ENCODE results near the gene CADM2. TPM values are rescaled to one million over a fixed set of nuclear protein-coding genes. Genes with fewer than 3 reads are reported as not detected.

CADM2 gene
- total RNA-seq, 2 donors from 2014 or later: 24.1 to 29.8 TPM

DNA sequence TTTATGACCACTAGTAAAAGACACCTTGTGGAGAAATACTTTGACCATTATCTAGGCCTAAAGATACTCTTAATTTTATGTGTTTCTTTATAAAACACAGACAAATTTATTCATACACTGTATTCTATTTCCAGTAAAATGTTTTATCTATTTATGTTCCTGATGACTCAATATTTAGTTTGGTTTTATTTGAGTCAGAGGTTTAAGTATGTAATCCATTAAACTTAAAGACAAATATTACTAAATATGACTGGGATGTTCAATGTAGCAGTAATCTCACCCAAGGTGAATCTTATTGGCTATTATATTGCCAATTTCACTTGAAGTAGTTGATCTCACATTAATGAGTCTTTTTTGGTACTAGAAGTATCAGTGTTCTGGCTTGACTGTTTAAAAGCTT is 799.7 kb downstream of the CADM2 start:
- no peaks in the 10 kb centered on the region for H3K9me3 Mint-ChIP-seq
- no peaks in the 10 kb centered on the region for H3K27me3 Mint-ChIP-seq (ENCODE audit: insufficient read depth)
- H3K36me3 Mint-ChIP-seq (ENCODE audit: low read depth): no peaks in the 10 kb centered on the region
- no peak overlapping the region for H3K27ac ChIP-seq (ENCODE audit: low read depth, low read length)
- no peak overlapping the region for H3K4me3 Mint-ChIP-seq
- H3K9me3 ChIP-seq (ENCODE audit: control insufficient read depth, low read length): no peaks in the 10 kb centered on the region
- peaks cover 3% of the 10 kb centered on the region for H3K4me1 Mint-ChIP-seq
- no peak overlapping the region for H3K27ac Mint-ChIP-seq
- H3K36me3 ChIP-seq (ENCODE audit: control insufficient read depth, insufficient read depth, low read length): no peaks in the 10 kb centered on the region
- H3K9ac ChIP-seq (ENCODE audit: extremely low read depth, low read length, poor library complexity, severe bottlenecking): no peak overlapping the region
- TF ChIP-seq, protein P1, sequence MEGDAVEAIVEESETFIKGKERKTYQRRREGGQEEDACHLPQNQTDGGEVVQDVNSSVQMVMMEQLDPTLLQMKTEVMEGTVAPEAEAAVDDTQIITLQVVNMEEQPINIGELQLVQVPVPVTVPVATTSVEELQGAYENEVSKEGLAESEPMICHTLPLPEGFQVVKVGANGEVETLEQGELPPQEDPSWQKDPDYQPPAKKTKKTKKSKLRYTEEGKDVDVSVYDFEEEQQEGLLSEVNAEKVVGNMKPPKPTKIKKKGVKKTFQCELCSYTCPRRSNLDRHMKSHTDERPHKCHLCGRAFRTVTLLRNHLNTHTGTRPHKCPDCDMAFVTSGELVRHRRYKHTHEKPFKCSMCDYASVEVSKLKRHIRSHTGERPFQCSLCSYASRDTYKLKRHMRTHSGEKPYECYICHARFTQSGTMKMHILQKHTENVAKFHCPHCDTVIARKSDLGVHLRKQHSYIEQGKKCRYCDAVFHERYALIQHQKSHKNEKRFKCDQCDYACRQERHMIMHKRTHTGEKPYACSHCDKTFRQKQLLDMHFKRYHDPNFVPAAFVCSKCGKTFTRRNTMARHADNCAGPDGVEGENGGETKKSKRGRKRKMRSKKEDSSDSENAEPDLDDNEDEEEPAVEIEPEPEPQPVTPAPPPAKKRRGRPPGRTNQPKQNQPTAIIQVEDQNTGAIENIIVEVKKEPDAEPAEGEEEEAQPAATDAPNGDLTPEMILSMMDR (conservative IDR thresholded peaks at IDR 0.05): no peak
- DNase-seq: no peak
- no peaks in the 10 kb centered on the region for H3K27me3 ChIP-seq (ENCODE audit: control insufficient read depth, insufficient read depth, low read length, poor library complexity, severe bottlenecking)
- no peak overlapping the region for H3K4me3 ChIP-seq (ENCODE audit: low read length)
- H3K4me1 ChIP-seq (ENCODE audit: control insufficient read depth, insufficient read depth, low read length): no peaks in the 10 kb centered on the region

DNA sequence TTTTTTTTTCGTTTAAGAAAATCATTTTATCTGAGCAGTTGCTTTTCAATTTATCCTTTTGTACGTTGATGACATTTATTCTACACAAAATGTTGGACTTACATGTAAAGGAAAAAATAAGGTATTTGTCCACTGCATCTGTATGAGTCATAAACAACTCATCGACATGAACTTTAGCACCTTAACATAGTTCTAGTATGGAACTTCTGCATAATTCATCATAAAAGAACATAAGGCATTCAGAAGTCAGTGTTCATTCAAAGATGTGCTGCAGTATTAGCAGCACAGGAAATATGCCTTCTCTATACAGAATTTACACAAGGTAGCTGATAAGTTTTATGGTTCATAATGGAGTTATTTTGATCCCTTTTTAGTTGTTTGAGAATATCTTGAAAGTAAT is 801.6 kb downstream of the CADM2 start:
- H3K36me3 Mint-ChIP-seq (ENCODE audit: low read depth): no peaks in the 10 kb centered on the region
- no peak overlapping the region for H3K27ac Mint-ChIP-seq
- TF ChIP-seq, protein P1 (conservative IDR thresholded peaks at IDR 0.05): no peak
- no peaks in the 10 kb centered on the region for H3K27me3 Mint-ChIP-seq (ENCODE audit: insufficient read depth)
- H3K9ac ChIP-seq (ENCODE audit: extremely low read depth, low read length, poor library complexity, severe bottlenecking): no peak overlapping the region
- WGBS, 2 experiments (ENCODE audit: insufficient coverage in 1 of 2, insufficient read length in 1 of 2): 98 to 100% methylated on average over 1 to 3 of the region's 3 CpGs
- H3K4me1 ChIP-seq (ENCODE audit: control insufficient read depth, insufficient read depth, low read length): no peaks in the 10 kb centered on the region
- no peak for DNase-seq
- no peaks in the 10 kb centered on the region for H3K9me3 ChIP-seq (ENCODE audit: control insufficient read depth, low read length)
- no peaks in the 10 kb centered on the region for H3K36me3 ChIP-seq (ENCODE audit: control insufficient read depth, insufficient read depth, low read length)
- no peak overlapping the region for H3K4me3 ChIP-seq (ENCODE audit: low read length)
- H3K27me3 ChIP-seq (ENCODE audit: control insufficient read depth, insufficient read depth, low read length, poor library complexity, severe bottlenecking): no peaks in the 10 kb centered on the region
- no peaks in the 10 kb centered on the region for H3K9me3 Mint-ChIP-seq
- H3K4me3 Mint-ChIP-seq: no peak overlapping the region
- H3K4me1 Mint-ChIP-seq: peaks cover 5% of the 10 kb centered on the region
- H3K27ac ChIP-seq (ENCODE audit: low read depth, low read length): no peak overlapping the region

DNA sequence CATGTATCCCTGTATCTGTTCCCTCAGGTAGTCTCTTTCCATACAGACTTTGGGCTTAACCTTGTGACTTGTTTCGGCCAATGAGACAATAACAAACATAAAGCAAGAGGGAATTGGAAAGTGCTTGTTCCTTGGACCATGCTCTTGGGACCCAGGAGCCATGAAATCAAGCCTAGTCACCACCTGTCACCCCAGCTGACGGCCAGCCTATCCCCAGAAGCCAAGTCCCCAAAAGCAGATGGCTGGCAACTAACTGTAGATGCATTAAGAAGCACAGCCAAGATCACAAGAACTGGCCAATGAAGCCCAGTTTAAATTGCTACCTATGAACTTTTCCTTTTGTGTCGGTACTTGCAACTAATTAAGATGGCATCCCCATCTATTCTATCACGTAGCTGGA is 822.0 kb downstream of the CADM2 start:
- no peaks in the 10 kb centered on the region for H3K36me3 ChIP-seq (ENCODE audit: control insufficient read depth, insufficient read depth, low read length)
- H3K27me3 Mint-ChIP-seq (ENCODE audit: insufficient read depth): no peaks in the 10 kb centered on the region
- H3K4me1 ChIP-seq (ENCODE audit: control insufficient read depth, insufficient read depth, low read length): no peaks in the 10 kb centered on the region
- no peak overlapping the region for H3K4me3 ChIP-seq (ENCODE audit: low read length)
- no peaks in the 10 kb centered on the region for H3K27me3 ChIP-seq (ENCODE audit: control insufficient read depth, insufficient read depth, low read length, poor library complexity, severe bottlenecking)
- no peak overlapping the region for H3K27ac Mint-ChIP-seq
- H3K4me1 Mint-ChIP-seq: no peaks in the 10 kb centered on the region
- no peaks in the 10 kb centered on the region for H3K9me3 Mint-ChIP-seq
- no peak overlapping the region for H3K9ac ChIP-seq (ENCODE audit: extremely low read depth, low read length, poor library complexity, severe bottlenecking)
- TF ChIP-seq, protein P1 (conservative IDR thresholded peaks at IDR 0.05): no peak
- H3K4me3 Mint-ChIP-seq: no peak overlapping the region
- H3K27ac ChIP-seq (ENCODE audit: low read depth, low read length): no peak overlapping the region
- DNase-seq: no peak
- no peaks in the 10 kb centered on the region for H3K36me3 Mint-ChIP-seq (ENCODE audit: low read depth)
- 80 to 92% methylated on average over 1 to 4 of the region's 4 CpGs for WGBS, 2 experiments (ENCODE audit: insufficient coverage in 1 of 2, insufficient read length in 1 of 2)
- no peaks in the 10 kb centered on the region for H3K9me3 ChIP-seq (ENCODE audit: control insufficient read depth, low read length)

All from endodermal cell (in vitro differentiated cells).